GM10248 (cell line): ENCODE measurements around the gene PLEKHA1.
A peak's percentile ranks its signal among the peaks of the same experiment; 100 is the strongest.

Experiments
- CTCF ChIA-PET: fragments of 300-600 bp; sonication (Branson Sonifier 250); formaldehyde crosslinking; extraction: SDS; loops from one replicate; lab custom pipeline; 2021; ENCODE audit warnings: antibody characterized with exemption; lab: Yijun Ruan, JAX
- POLR2A ChIA-PET: fragments of 350-650 bp; sonication (Branson Sonifier 250); formaldehyde crosslinking; extraction: SDS; loops from one replicate; lab custom pipeline; 2020; ENCODE audit warnings: antibody characterized with exemption; lab: Yijun Ruan, JAX
- DNase-seq: peaks from one replicate; pipeline ENCODE4 v3.0.0; 2012; ENCODE audit errors: extremely low spot score
- CTCF ChIP-seq: IDR thresholded peaks from 2 replicates; pipeline ENCODE4 v1.5.1; 2012; ENCODE audit warnings: mild to moderate bottlenecking, low read depth; ENCODE audit errors: extremely low read depth, missing control alignments, control extremely low read depth

The PLEKHA1 gene

GRCh38 chr10:122435212-122435827 lies 60.8 kb downstream of the PLEKHA1 start:
- peak; percentile 36 for TF ChIP-seq CTCF
- no peak for DNase-seq
- ChIA-PET POLR2A (no interaction called here), CTCF (interaction anchor here (0.7 to 4.3 kb wide), 46 partner anchors 9 to 177 kb away, joined by 3 to 160 read pairs (median 6); partner anchors contain the start of genes BTBD16 and PLEKHA1)

GRCh38 chr10:122441961-122442360 lies 67.5 kb downstream of the PLEKHA1 start:
- TF ChIP-seq CTCF: no peak
- ChIA-PET CTCF (interaction anchor here (0.7 to 1.8 kb wide), 6 partner anchors 8 to 147 kb away, joined by 3 to 7 read pairs (median 3); no protein-coding TSS in a partner anchor), POLR2A (no interaction called here)
- DNase-seq: no peak

- no peak for DNase-seq
- ChIA-PET POLR2A (no interaction called here), CTCF (no interaction called here)
- TF ChIP-seq CTCF: no peak
Measured at GRCh38 chr10:122445469-122445868, 71.0 kb downstream of the PLEKHA1 start.

GRCh38 chr10:122445904-122446303 lies 71.4 kb downstream of the PLEKHA1 start:
- DNase-seq: no peak
- CTCF ChIA-PET: interaction anchor here (0.7 kb wide), 1 partner anchor 11 kb away, joined by 4 read pairs; no protein-coding TSS in a partner anchor

GRCh38 chr10:122446668-122447423 lies 72.3 kb downstream of the PLEKHA1 start:
- TF ChIP-seq CTCF: no peak
- CTCF ChIA-PET: interaction anchor here (0.7 kb wide), 1 partner anchor 12 kb away, joined by 4 read pairs; no protein-coding TSS in a partner anchor
- POLR2A ChIA-PET: no interaction called here

More at GRCh38 chr10:122445904-122446303, 71.4 kb downstream of the PLEKHA1 start:
- no peak for TF ChIP-seq CTCF
- POLR2A ChIA-PET: no interaction called here

GRCh38 chr10:122448600-122448999 lies 74.1 kb downstream of the PLEKHA1 start:
- DNase-seq: no peak
- ChIA-PET CTCF (interaction anchor here (0.9 kb wide), 1 partner anchor 14 kb away, joined by 3 read pairs; no protein-coding TSS in a partner anchor), POLR2A (no interaction called here)
- no peak for TF ChIP-seq CTCF

More at GRCh38 chr10:122446668-122447423, 72.3 kb downstream of the PLEKHA1 start:
- DNase-seq: no peak
